BLaER1 (cell line): ENCODE results near the gene MRPS11.
"Not testable (repeated sequence)": the region's sequence is repeated elsewhere in the genome, so short reads cannot be mapped to it uniquely, and the experiment has no call there.

Experiments used
- H3K27ac ChIP-seq: shearing (Covaris generic); formaldehyde crosslinking; 2 replicates; pipeline ENCODE4 v1.8.1; 2022
- H3K27me3 ChIP-seq: shearing (Covaris generic); formaldehyde crosslinking; 2 replicates; pipeline ENCODE4 v1.8.1; 2022
- H3K36me3 ChIP-seq: shearing (Covaris generic); formaldehyde crosslinking; 2 replicates; pipeline ENCODE4 v1.8.1; 2022
- H3K4me1 ChIP-seq: shearing (Covaris generic); formaldehyde crosslinking; 2 replicates; pipeline ENCODE4 v1.8.1; 2022
- H3K4me2 ChIP-seq: shearing (Covaris generic); formaldehyde crosslinking; 2 replicates; pipeline ENCODE4 v1.8.1; 2022
- H3K4me3 ChIP-seq: shearing (Covaris generic); formaldehyde crosslinking; 2 replicates; pipeline ENCODE4 v1.8.1; 2022
- H3K9ac ChIP-seq: shearing (Covaris generic); formaldehyde crosslinking; 2 replicates; pipeline ENCODE4 v1.8.1; 2022
- H3K9me3 ChIP-seq: shearing (Covaris generic); formaldehyde crosslinking; 2 replicates; pipeline ENCODE4 v1.8.1; 2022
- H4K20me1 ChIP-seq: shearing (Covaris generic); formaldehyde crosslinking; 2 replicates; pipeline ENCODE4 v1.8.1; 2022
- Cebpa-rat ChIP-seq: shearing (Covaris generic); IDR thresholded peaks from 2 replicates; pipeline ENCODE4 v1.8.1; 2022

The MRPS11 gene

DNA sequence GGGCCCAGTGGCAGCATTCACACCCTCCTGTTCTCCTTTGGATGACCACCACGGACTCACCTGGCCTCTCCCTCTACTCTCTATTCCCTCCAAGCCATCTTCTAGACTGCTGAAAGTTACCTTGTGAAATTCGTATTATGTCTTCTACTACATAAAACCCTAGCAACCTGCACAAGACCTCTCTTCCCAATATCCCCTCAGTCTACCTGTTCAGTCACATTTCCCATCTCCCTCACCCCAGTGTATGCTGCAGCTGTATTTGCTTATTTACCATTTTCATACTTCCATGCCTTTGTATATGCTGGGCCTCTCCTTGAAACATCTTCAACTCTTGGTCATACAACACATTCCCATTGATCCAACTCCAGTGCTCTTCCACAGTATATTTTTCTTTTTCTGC is 43.7 kb downstream of the MRPS11 start:
- no peaks in the 10 kb centered on the region for H3K4me1 ChIP-seq
- H3K36me3 ChIP-seq: peaks cover 68% of the 10 kb centered on the region
- no peaks in the 10 kb centered on the region for H3K27me3 ChIP-seq
- no peaks in the 10 kb centered on the region for H4K20me1 ChIP-seq
- H3K9ac ChIP-seq: no peak overlapping the region
- no peaks in the 10 kb centered on the region for H3K9me3 ChIP-seq
- H3K27ac ChIP-seq: no peak overlapping the region
- no peak for TF ChIP-seq Cebpa-rat
- no peak overlapping the region for H3K4me2 ChIP-seq
- H3K4me3 ChIP-seq: no peak overlapping the region

GRCh38 chr15:88512078-88512477 is 44.6 kb downstream of the MRPS11 start:
- H4K20me1 ChIP-seq: no peaks in the 10 kb centered on the region
- TF ChIP-seq Cebpa-rat: no peak
- no peaks in the 10 kb centered on the region for H3K9me3 ChIP-seq
- no peak overlapping the region for H3K9ac ChIP-seq
- no peak overlapping the region for H3K27ac ChIP-seq
- H3K36me3 ChIP-seq: peaks cover 68% of the 10 kb centered on the region
- H3K4me2 ChIP-seq: no peak overlapping the region
- H3K27me3 ChIP-seq: no peaks in the 10 kb centered on the region
- H3K4me1 ChIP-seq: no peaks in the 10 kb centered on the region
- no peak overlapping the region for H3K4me3 ChIP-seq

DNA sequence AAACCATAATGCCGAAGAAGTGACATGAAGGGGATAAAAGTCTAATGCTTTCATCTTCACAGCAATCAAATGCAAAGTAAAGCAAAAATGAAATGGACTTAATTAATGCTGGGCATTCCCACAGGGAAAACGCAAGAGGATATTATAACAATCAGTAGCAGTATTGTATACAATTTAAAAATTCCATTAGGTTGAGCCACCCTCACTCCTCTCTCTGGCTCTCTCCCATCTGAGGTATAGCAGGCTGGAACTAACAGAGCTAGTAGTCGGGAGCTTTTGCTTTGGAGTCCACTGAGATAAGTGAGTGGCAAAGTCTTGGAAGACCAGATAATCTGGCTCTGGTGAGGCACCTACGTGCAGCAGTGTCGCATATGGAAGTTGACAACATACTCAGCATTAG is 45.1 kb downstream of the MRPS11 start:
- no peak overlapping the region for H3K9ac ChIP-seq
- H3K4me2 ChIP-seq: no peak overlapping the region

GRCh38 chr15:88513195-88513594 is 45.7 kb downstream of the MRPS11 start:
- Histone ChIP-seq H3K9me3 (no peaks in the 10 kb centered on the region), H3K9ac (no peak overlapping the region), H3K27me3 (no peaks in the 10 kb centered on the region), H4K20me1 (no peaks in the 10 kb centered on the region), H3K4me2 (no peak overlapping the region), H3K27ac (no peak overlapping the region), H3K36me3 (peaks cover 59% of the 10 kb centered on the region), H3K4me3 (no peak overlapping the region), H3K4me1 (no peaks in the 10 kb centered on the region)
- TF ChIP-seq Cebpa-rat: no peak

More for the DNA sequence above, 45.1 kb downstream of the MRPS11 start:
- H3K4me1 ChIP-seq: no peaks in the 10 kb centered on the region
- no peak overlapping the region for H3K27ac ChIP-seq
- no peaks in the 10 kb centered on the region for H3K9me3 ChIP-seq
- H3K27me3 ChIP-seq: no peaks in the 10 kb centered on the region
- H3K36me3 ChIP-seq: peaks cover 65% of the 10 kb centered on the region
- H4K20me1 ChIP-seq: no peaks in the 10 kb centered on the region
- no peak overlapping the region for H3K4me3 ChIP-seq
- no peak for TF ChIP-seq Cebpa-rat

GRCh38 chr15:88518903-88519302 is 51.4 kb downstream of the MRPS11 start:
- Histone ChIP-seq H4K20me1 (no peaks in the 10 kb centered on the region), H3K4me1 (no peaks in the 10 kb centered on the region), H3K9ac (no peak overlapping the region), H3K36me3 (peaks cover 21% of the 10 kb centered on the region), H3K27me3 (no peaks in the 10 kb centered on the region), H3K4me2 (no peak overlapping the region), H3K4me3 (no peak overlapping the region), H3K9me3 (peaks cover 9% of the 10 kb centered on the region), H3K27ac (no peak overlapping the region)
- no peak for TF ChIP-seq Cebpa-rat

DNA sequence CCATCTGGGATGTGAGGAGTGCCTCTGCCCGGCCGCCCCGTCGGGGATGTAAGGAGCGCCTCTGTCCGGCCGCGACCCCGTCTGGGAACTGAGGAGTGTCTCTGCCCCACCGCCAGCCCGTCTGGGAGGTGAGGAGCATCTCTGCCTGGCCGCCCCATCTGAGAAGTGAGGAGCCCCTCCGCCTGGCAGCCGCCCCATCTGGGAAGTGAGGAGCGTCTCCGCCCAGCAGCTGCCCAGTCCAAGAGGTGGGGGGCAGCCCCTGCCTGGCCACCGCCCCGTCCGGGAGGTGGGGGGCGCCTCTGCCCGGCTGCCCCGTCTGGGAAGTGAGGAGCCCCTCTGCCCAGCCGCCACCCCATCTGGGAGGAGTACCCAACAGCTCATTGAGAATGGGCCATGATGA is 56.6 kb downstream of the MRPS11 start:
- H4K20me1 ChIP-seq, H3K4me1 ChIP-seq, H3K4me2 ChIP-seq: not testable (repeated sequence)

DNA sequence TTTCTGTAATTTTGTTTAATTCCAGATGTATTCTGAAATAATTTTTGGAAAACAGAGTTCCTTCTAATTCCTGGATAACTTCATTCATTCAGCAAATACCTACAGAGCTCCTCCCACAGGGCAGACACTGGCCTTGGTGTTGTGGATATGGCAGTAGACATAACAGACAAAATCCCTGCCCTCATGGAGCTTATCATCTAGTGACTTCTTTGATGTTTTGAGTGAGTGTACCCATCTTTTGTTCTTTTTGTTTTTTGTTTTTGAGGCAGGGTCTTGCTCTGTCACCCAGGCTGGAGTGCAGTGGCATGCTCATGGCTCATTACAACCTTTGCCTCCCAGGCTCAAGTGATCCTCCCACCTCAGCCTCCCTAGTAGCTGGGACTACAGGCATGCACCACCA is 57.9 kb downstream of the MRPS11 start:
- no peak overlapping the region for H3K27ac ChIP-seq
- H3K27me3 ChIP-seq: no peaks in the 10 kb centered on the region
- no peak overlapping the region for H3K4me3 ChIP-seq
- no peaks in the 10 kb centered on the region for H4K20me1 ChIP-seq
- no peaks in the 10 kb centered on the region for H3K4me1 ChIP-seq
- H3K9me3 ChIP-seq: peaks cover 27% of the 10 kb centered on the region
- no peak overlapping the region for H3K4me2 ChIP-seq
- H3K36me3 ChIP-seq: peaks cover 67% of the 10 kb centered on the region
- H3K9ac ChIP-seq: no peak overlapping the region
- TF ChIP-seq Cebpa-rat: no peak

More for the DNA sequence above, 56.6 kb downstream of the MRPS11 start:
- H3K4me3 ChIP-seq, H3K27ac ChIP-seq, H3K27me3 ChIP-seq, H3K9ac ChIP-seq: not testable (repeated sequence)
- Histone ChIP-seq H3K9me3 (peaks cover 27% of the 10 kb centered on the region), H3K36me3 (peaks cover 53% of the 10 kb centered on the region)

GRCh38 chr15:88526247-88526879 is 58.9 kb downstream of the MRPS11 start:
- H3K4me3 ChIP-seq: no peak overlapping the region
- H3K9me3 ChIP-seq: peaks cover 27% of the 10 kb centered on the region
- no peak overlapping the region for H3K9ac ChIP-seq
- no peaks in the 10 kb centered on the region for H3K27me3 ChIP-seq
- no peak for TF ChIP-seq Cebpa-rat
- H4K20me1 ChIP-seq: no peaks in the 10 kb centered on the region
- H3K4me1 ChIP-seq: no peaks in the 10 kb centered on the region
- H3K36me3 ChIP-seq: peaks cover 76% of the 10 kb centered on the region
- H3K27ac ChIP-seq: no peak overlapping the region
- H3K4me2 ChIP-seq: no peak overlapping the region

DNA sequence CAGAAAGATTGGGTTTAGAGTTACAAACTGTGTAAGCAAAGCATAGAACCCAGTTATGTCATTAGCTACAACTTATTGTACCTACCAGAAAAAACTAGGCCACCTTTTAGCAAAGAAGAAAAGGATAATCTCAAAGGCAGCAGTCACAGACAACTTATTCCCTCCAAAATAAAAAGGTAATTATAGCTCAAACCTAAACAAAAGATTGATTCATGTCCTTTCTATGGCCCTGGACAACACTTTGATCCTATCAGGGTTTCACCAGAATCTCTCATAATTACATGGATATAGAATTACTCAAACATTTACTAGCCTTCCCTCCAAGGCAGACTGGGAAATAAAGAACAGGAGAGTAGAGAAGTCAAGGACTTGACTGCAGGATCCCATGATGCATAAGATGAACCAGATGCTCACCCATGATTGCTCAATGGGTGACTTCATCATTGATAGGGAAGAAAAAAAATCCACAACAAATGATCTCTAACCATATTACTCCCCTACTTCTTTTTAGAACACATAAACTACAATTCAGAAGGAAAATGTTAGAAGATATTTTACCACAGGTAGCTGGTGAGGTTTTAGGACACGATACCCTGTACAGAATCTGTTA is 61.6 kb downstream of the MRPS11 start:
- Histone ChIP-seq H3K36me3 (peaks cover 71% of the 10 kb centered on the region), H3K27ac (no peak overlapping the region), H3K27me3 (no peaks in the 10 kb centered on the region)

More for the DNA sequence above, 61.6 kb downstream of the MRPS11 start:
- Histone ChIP-seq H3K4me1 (no peaks in the 10 kb centered on the region), H3K4me2 (no peak overlapping the region), H3K4me3 (no peak overlapping the region), H3K9ac (no peak overlapping the region), H4K20me1 (no peaks in the 10 kb centered on the region), H3K9me3 (peaks cover 21% of the 10 kb centered on the region)
- TF ChIP-seq Cebpa-rat: no peak
